NCI-H2029 (cell line): Measurements from ENCODE around the gene TGM5.
"Not testable (repeated sequence)": the region's sequence is repeated elsewhere in the genome, so short reads cannot be mapped to it uniquely, and the experiment has no call there.

Source experiments
- DNase-seq: peaks from one replicate; lab custom pipeline; 2025; lab: John Stamatoyannopoulos, UW

The TGM5 gene

GRCh38 chr15:43275740-43276562, 9.2 kb upstream of the TGM5 start:
- DNase-seq = no peak

DNA sequence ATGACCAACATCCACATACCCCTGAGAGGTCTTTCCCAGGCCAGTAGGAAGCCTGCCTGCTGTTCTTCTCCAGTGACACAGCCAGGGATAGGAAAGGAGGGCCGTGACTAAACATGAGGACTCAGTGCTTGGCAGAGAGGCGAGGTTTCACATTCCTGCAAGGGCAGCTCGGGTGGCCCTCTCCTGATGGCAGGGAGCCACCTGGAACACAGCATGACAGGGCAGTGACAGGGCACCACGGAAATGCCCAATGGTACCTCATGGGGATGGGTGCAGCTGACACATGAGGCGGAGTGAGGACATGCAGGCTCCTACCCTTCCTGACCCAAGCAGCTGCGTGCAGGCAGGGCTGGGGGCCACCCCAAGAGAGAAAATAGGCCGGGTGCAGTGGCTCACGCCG, 7.4 kb upstream of the TGM5 start:
- DNase-seq = peak; percentile 12

DNA sequence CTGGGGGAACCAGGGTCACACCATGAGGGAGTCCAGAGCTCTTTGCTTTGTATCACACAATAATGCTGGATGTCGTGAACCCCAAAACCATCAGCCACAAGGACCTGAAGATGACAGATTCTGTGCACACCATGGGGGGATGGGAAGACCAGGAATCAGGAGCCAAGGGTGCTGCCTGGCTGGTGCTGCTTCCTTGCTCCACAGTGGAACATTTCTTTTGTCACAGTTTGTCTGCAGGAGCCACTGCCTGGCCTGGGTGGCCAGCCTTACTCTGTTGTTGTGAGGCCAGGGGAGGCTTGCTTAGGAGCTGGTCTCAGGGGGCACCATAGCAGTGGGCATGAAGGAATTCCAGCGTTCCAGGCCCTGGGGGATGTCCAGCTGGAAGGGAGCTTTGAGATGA, 6.5 kb upstream of the TGM5 start:
- no peak for DNase-seq

GRCh38 chr15:43271908-43272307, 5.2 kb upstream of the TGM5 start:
- DNase-seq = not testable (repeated sequence)

DNA sequence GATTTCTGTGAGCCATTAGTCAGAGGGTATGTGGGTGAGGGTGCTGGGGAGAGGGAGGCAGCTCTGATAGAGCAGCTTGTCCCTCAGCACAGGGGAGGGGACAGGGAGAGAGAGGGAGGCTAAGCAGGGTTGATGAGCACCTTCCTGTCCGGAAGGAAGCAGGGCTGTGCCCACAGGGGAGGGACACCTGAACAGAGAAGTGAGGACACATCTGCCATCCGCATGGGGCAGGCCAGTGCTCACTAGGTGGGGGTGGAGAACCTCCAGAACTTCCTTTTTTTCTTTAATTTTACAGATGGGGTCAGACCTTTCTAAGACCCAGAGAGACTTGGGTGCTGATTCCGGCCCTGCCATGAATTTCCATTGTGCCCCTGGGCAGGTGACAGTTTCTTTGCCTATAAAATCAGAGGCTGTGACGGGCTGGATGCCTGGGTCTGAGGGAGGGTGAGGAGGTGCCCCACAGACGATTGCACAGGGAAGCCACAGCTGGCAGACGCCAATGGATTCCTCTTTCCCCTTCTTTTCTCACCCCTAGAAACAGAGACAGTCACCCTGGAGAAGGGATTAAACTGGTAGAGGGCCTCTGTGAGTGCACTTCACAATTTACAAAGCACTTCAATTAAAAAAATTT, 4.1 kb upstream of the TGM5 start:
- DNase-seq = no peak

GRCh38 chr15:43270113-43270665, 3.5 kb upstream of the TGM5 start:
- no peak for DNase-seq

DNA sequence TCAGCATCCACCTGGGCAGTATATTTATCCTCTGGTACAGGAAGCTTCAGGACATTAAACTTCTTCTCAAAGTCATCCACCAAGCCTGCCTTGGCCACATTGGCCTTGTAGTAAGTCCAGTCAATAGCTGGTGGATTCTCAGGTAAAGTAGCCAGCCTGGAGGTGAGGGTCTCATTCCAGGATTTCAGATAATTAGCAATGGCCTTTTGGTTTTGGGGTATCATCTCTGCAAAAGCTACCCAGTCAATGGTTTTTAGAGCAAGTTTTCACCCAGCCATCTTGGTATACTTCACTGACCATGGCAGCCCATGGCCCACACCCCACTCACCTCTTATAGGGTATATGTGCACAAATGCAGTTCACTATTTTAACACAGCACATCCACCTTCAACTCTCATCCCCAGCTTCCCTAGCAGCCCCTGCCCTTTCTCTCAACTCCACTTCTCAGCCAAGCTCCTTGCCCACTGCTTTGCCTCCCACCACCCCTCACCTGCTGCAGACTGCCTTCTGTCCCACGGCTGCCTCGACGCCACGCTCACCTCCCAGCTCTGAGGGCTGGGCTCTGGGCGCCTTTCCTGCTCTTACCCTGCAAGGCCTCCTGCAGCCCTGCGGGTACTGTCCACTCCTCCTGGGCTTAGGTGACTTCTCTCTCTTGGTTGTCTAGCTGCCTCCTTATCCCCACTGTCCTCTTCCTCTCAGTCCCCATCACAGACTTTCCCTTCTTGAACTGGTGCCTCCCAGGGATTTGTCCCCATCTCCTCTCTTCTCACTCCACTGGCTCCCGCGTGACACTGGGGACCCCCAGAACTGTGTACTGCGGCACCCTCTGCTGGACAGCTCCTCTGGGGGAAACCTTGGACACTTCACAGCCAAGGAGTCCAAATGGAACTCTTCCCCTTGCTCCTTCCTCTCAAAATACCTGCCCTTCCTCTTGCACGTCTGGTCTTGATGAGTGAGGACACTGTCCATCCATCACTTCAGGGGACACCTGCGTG, 1.7 kb upstream of the TGM5 start:
- DNase-seq = no peak

- no peak for DNase-seq
Measured at GRCh38 chr15:43267439-43267838, 711 bp upstream of the TGM5 start.

DNA sequence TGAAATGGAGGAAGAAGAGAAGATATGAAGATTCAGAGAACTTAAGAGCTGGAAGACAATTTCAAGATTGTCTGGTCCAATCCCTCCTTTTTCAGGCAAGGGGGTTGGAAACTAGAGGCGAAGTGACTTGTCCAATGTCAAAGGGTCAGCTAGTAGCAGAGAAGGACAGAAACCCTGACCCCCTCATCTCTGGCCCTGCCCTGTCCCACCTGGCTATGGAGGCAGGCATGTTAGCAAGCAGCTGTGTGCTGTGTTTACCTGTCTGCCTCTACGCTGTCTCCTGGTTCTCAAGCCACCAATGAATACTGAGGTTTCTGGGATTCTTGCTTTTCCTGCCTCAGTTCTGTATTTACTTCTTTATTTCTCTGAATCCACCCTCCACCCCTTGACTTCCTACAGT, 342 bp downstream of the TGM5 start:
- no peak for DNase-seq

GRCh38 chr15:43260011-43260615, 6.6 kb downstream of the TGM5 start:
- DNase-seq = no peak

GRCh38 chr15:43258781-43259180, 7.9 kb downstream of the TGM5 start:
- DNase-seq = no peak

- no peak for DNase-seq
Measured at GRCh38 chr15:43256341-43256740, 10.4 kb downstream of the TGM5 start.

- no peak for DNase-seq
Measured at GRCh38 chr15:43255376-43255775, 11.4 kb downstream of the TGM5 start.

DNA sequence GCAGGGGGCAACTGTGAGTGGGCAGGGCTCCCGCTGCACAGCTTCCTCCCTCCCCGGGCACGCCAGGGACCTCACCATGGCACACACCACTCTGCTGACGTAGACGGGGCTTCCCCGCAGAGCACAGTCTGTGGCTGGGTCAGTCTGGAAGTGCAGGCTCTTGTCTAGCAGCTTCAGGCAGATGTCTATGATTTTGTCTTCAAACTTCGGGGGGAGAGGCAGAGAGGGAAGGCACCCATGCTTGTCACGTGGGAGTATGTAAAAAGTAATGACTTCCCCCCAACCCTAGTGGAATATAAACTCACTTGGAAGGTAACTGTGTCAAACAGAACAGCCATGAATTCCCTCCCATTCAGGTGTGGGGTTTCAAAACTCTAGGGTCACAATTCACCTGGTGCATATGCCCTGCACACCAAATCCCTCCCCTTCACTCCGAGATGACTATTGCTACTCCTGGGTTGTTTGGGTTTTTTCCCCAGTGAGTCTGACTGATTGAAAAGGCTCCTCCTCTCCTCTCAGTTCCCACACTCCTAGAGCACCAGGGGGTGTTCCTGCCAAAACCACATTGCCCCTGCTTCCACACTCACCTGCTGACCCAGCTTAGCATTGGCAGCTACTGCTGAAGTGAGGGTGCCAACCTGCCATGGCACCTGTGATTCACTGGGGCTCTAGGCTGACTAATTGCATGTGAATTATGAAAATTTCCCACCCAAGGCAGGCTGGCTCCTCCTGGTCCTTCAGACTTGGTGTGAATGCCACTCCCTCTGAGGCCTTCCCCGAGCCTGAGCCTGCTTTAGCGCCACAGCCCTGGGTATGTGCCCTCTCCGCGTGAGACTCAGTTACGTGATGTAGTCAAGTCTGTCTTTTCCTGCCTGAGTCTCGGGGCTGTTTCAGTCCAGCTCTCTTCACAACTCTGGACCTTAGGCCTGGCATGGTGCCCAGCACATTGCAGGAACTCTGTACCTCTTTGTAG, 13.0 kb downstream of the TGM5 start:
- no peak for DNase-seq

GRCh38 chr15:43251871-43252250, 14.9 kb downstream of the TGM5 start:
- no peak for DNase-seq

- no peak for DNase-seq
Measured at GRCh38 chr15:43251185-43251870, 15.4 kb downstream of the TGM5 start.

DNA sequence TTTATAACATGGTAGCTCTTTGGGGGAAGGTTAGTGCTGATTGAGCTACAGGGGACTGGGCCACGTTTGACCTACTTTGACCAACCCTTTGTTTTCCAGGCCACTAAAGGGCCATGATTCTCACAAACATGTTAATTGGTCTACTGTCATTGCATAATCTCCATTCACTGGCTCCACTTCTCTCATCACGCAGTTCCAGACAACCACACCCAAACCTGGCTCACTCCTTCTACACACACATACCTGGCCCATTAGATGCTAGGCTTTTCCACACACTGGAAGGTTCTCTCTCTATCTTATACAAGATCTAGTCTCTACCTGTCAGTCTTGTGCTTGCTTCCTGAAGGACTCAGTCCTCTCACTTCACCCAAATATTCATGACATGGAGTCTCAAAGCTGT, 15.9 kb downstream of the TGM5 start:
- no peak for DNase-seq

DNA sequence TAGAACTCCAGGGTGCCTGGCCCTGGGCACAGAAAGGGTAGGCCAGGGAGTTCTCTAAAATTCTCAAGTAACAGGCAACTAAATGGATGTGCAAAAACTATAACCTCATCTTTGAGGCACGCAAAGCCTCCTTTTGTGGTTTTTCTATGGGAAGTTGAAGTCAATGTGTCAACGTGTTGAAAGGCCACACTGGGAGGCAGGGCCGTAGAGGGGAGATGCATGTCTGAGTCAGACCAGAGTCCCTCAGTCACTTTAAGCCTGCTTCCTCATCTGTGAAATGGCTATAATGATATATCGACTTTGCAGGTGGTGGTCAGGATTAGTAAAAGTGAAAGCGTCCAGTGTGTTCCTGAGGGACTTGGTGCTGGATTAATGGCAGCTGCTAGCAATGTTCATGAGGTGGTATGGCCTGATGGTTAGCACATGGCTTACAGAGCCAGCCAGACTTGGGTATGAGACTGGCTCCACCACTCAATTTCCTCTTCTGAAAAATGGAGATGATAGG, 17.0 kb downstream of the TGM5 start:
- no peak for DNase-seq

- DNase-seq = no peak
Measured at GRCh38 chr15:43249236-43249635, 17.5 kb downstream of the TGM5 start.

GRCh38 chr15:43246261-43246774, 20.4 kb downstream of the TGM5 start:
- no peak for DNase-seq
